Large intestine (tissue), 12 donors: ENCODE data around the gene COX14. TPM values are rescaled to one million over a fixed set of nuclear protein-coding genes. Genes with fewer than 3 reads are reported as not detected.

ENCODE experiments used
- DNase-seq, 2 donors: peaks; one replicate each; pipeline versions ENCODE4 v3.0.0 to v3.0.0-alpha.2; 2013
- H3K27ac ChIP-seq: one replicate; pipeline ENCODE4 v1.5.1; 2013; ENCODE audit warnings: low read length
- H3K27me3 ChIP-seq: 2 replicates; pipeline ENCODE4 v1.6.1; 2013; ENCODE audit warnings: low read length; ENCODE audit not compliant: control insufficient read depth, insufficient read depth
- H3K36me3 ChIP-seq: 2 replicates; pipeline ENCODE4 v1.6.1; 2013; ENCODE audit warnings: low read length; ENCODE audit not compliant: control insufficient read depth, insufficient read depth
- H3K4me1 ChIP-seq: one replicate; pipeline ENCODE4 v1.6.1; 2013; ENCODE audit warnings: low read length; ENCODE audit not compliant: control insufficient read depth, insufficient read depth
- H3K4me3 ChIP-seq: one replicate; pipeline ENCODE4 v1.5.1; 2013; ENCODE audit warnings: low read length
- H3K9me3 ChIP-seq: one replicate; pipeline ENCODE4 v1.6.1; 2013; ENCODE audit warnings: mild to moderate bottlenecking, low read depth, low read length, moderate library complexity; ENCODE audit not compliant: control insufficient read depth
- WGBS: methylation state at CpG from one replicate; pipeline ENCODE4 v1.1.5; 2013; ENCODE audit warnings: low lambda C conversion rate; ENCODE audit not compliant: insufficient coverage; 5-methylcytosine and 5-hydroxymethylcytosine counted together
- long read RNA-seq, 11 donors: transcript quantifications; one replicate each; lab custom pipeline, GENCODE V29; 2026
- polyA plus RNA-seq: library from polyadenylated mRNA; unstranded; fragments of 120-200 nt; gene quantifications from one replicate; pipeline ENCODE4 v1.2.1, GENCODE V29; 2013

COX14 gene
- 54.2 TPM for polyA plus RNA-seq
- long read RNA-seq, donor 1, transcript COX14-203 (2 exons, 739 nt): major isoform, 38 of 38 reads
- long read RNA-seq, donor 1, partial matches to known transcripts: 0 of 38 reads
- long read RNA-seq, donor 1, other reads (novel, unspliced or antisense): 0 of 38 reads
- long read RNA-seq, donor 2, transcript COX14-203 (2 exons, 739 nt): major isoform, 75 of 94 reads
- long read RNA-seq, donor 2, partial matches to known transcripts: 19 of 94 reads
- long read RNA-seq, donor 2, other reads (novel, unspliced or antisense): 0 of 94 reads
- long read RNA-seq, donor 3: 0 reads
- long read RNA-seq, donor 4, transcript COX14-203 (2 exons, 739 nt): major isoform, 8 of 9 reads
- long read RNA-seq, donor 4, partial matches to known transcripts: 0 of 9 reads
- long read RNA-seq, donor 4, other reads (novel, unspliced or antisense): 0 of 9 reads
- long read RNA-seq, donor 5, transcript COX14-203 (2 exons, 739 nt): major isoform, 36 of 42 reads
- long read RNA-seq, donor 5, partial matches to known transcripts: 5 of 42 reads
- long read RNA-seq, donor 5, other reads (novel, unspliced or antisense): 0 of 42 reads
- long read RNA-seq, donor 6, transcript COX14-203 (2 exons, 739 nt): major isoform, 40 of 43 reads
- long read RNA-seq, donor 6, partial matches to known transcripts: 0 of 43 reads
- long read RNA-seq, donor 6, other reads (novel, unspliced or antisense): 0 of 43 reads
- long read RNA-seq, donor 7, transcript COX14-203 (2 exons, 739 nt): major isoform, 24 of 29 reads
- long read RNA-seq, donor 7, partial matches to known transcripts: 5 of 29 reads
- long read RNA-seq, donor 7, other reads (novel, unspliced or antisense): 0 of 29 reads
- long read RNA-seq, donor 8, transcript COX14-203 (2 exons, 739 nt): major isoform, 114 of 129 reads
- long read RNA-seq, donor 8, partial matches to known transcripts: 12 of 129 reads
- long read RNA-seq, donor 8, other reads (novel, unspliced or antisense): 0 of 129 reads
- long read RNA-seq, donor 9, transcript COX14-203 (2 exons, 739 nt): major isoform, 89 of 109 reads
- long read RNA-seq, donor 9, partial matches to known transcripts: 15 of 109 reads
- long read RNA-seq, donor 9, other reads (novel, unspliced or antisense): 0 of 109 reads
- long read RNA-seq, donor 10, transcript COX14-203 (2 exons, 739 nt): major isoform, 66 of 70 reads
- long read RNA-seq, donor 10, partial matches to known transcripts: 0 of 70 reads
- long read RNA-seq, donor 10, other reads (novel, unspliced or antisense): 0 of 70 reads
- long read RNA-seq, donor 11, transcript COX14-203 (2 exons, 739 nt): major isoform, 43 of 51 reads
- long read RNA-seq, donor 11, partial matches to known transcripts: 6 of 51 reads
- long read RNA-seq, donor 11, other reads (novel, unspliced or antisense): 0 of 51 reads

DNA sequence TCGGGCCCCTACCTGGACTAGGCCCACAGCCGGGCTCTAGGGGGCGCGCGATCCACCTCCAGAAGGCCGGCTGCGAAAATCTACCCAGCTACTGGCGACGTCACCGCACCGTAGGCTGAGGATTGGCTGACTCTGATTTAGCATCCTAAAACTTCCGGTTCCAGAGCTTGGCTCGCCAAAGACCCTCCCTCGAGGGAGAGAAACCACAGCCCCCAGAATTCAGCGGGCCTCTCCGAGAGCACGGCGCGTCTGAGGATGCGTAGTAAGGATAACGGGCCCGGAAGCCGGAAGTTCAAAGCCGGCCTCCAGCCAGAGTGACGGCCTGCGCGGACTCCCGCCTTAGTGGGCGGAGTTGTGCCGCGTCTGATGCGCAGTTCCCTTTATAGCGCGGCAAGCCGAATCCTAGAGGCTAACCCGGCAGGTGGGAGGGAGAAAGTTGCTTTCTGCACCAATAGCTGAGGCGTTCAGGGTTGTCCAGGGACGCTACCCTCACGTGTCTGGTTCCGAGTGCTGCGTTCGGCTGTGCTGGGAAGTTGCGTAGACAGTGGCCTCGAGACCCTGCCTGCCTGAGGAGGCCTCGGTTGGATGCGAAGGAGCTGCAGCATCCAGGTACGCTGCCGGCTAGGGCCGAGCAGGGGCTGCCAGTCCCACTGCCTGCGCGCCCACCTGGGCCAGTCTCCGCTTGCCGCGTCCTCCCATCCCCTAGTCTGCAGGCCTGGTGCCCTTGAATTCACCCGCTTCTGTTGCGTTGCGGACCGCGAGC lies at the start of gene COX14:
TSS of gene COX14 (plus strand) at position 544 of the 763 bp plus-strand sequence. CDS start 7,808 bp downstream, outside the sequence.
- no CpG with 5 or more reads among the region's 59 CpGs for WGBS
- Histone ChIP-seq H3K4me1 (peaks cover 50% of the 10 kb centered on the region), H3K36me3 (peaks cover 31% of the 10 kb centered on the region), H3K27me3 (no peaks in the 10 kb centered on the region), H3K27ac (peak within 1 kb of the TSS; percentile 95), H3K9me3 (no peaks in the 10 kb centered on the region), H3K4me3 (peak within 1 kb of the TSS; percentile 89)
- peak; percentile 99 to 100 for DNase-seq

DNA sequence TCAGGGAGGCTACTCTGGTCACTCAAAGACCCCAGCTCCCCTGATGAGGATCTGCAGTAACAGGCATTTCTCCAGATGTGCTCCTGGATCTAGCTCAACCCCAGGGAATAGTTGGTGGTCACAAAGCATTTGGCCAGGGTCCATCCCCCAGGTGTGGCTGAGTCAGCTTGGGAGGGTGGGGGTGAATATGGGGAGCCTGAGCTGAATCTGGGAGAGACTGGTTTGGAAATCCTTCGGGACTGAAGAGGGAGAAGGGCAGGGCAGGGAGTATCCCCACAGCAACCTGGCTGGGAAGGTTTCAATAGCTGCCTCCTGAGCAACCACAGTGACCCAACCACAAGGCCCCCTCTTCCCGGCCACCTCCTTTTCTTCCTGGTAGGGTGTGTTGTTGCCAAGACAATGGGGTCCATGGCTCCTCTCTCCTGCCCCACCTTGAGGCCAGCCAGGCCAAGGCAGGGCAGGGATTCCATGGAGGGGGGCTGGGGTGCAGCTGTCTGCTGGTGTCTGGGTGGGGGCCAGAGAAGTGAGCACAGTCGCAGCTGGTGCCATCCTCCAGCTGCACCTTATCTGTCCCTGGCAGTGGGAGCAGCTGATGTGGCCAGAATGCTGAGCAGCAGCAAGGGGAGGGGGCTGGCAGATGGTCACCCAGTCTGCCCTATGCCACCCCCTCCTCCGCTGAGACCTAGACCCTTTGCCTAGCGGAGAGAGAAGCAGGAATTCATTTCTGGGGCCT lies 49.1 kb upstream of the COX14 start:
- H3K36me3 ChIP-seq: no peaks in the 10 kb centered on the region
- DNase-seq: no peak
- no peak overlapping the region for H3K27ac ChIP-seq
- H3K4me1 ChIP-seq: no peaks in the 10 kb centered on the region
- H3K27me3 ChIP-seq: peaks cover 13% of the 10 kb centered on the region
- H3K4me3 ChIP-seq: no peak overlapping the region
- no peaks in the 10 kb centered on the region for H3K9me3 ChIP-seq
- no CpG with 5 or more reads among the region's 5 CpGs for WGBS

DNA sequence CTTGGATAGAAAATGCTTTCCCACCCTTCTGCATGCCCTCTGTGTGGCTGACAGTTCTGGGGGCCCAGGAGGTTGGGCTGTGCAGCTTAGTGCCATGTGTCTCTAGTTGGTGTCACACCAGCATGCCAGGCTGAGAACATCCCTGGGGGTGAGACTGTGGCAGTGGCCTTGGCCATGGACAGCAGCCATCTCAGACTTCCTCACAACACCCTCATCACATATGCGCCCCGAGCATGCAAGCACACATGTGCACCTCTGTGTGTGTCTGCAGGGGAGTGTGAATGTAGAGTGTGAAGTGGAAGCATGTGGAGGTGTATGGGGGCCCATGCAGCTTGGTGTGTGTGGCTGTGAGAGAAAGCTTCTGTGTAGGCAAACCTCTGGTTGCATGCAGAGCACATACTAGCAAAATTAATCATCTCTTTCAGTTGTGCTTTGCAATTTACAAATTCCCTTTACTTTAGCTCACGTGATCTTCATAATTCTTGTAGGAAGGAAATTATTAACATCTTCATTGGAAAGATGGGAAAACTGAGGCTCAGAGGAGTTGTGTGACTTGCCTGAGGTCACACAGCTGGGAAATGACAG lies 46.2 kb upstream of the COX14 start:
- H3K27ac ChIP-seq: no peak overlapping the region

DNA sequence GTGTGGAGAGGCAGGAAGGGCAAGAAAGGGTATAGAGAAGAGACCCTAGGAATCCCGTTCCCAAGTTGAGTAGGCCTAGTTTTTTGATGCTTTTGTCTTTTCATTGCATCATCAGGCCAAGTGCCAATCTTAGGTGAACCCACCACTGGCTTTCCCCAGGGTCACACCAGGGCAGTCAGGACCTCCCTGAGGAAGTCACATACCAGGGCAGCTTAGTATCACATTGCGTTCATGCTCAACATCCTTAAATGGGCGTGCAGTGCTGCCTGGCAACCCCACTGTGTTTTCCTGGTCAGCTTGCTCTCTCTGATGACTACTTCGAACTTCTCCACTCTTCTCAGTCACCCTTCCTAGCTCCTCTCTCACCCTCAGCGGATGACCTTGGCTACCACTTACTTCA lies 45.6 kb upstream of the COX14 start:
- DNase-seq: no peak
- no peaks in the 10 kb centered on the region for H3K9me3 ChIP-seq

More for the DNA sequence above, 46.2 kb upstream of the COX14 start:
- Histone ChIP-seq H3K36me3 (no peaks in the 10 kb centered on the region), H3K4me1 (peaks cover 3% of the 10 kb centered on the region), H3K9me3 (no peaks in the 10 kb centered on the region), H3K27me3 (no peaks in the 10 kb centered on the region), H3K4me3 (no peak overlapping the region)
- WGBS: 100% methylated on average over 1 of the region's 3 CpGs
- no peak for DNase-seq

DNA sequence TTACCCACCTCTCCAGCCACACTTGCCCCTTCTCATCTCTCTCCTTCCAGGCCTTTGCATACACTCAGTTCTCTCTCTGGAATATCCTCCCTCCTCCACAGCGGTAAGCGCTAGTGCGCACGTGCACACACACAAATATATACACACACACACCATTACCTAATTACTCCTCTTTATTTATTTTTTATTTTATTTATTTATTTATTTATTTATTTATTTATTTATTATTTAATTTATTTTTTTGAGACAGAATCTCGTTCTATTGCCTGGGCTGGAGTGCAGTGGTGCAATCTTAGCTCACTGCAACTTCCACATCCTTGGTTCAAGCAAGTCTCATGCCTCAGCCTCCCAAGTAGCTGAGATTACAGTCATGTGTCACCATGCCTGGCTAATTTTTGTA lies 43.0 kb upstream of the COX14 start:
- Histone ChIP-seq H3K36me3 (no peaks in the 10 kb centered on the region), H3K27me3 (no peaks in the 10 kb centered on the region), H3K4me1 (peaks cover 3% of the 10 kb centered on the region), H3K4me3 (no peak overlapping the region), H3K9me3 (no peaks in the 10 kb centered on the region), H3K27ac (no peak overlapping the region)
- DNase-seq: no peak
- 98% methylated on average over 5 of the region's 5 CpGs for WGBS

More for the DNA sequence above, 45.6 kb upstream of the COX14 start:
- Histone ChIP-seq H3K27me3 (no peaks in the 10 kb centered on the region), H3K36me3 (no peaks in the 10 kb centered on the region), H3K4me3 (no peak overlapping the region), H3K4me1 (peaks cover 3% of the 10 kb centered on the region), H3K27ac (no peak overlapping the region)
- WGBS: 100% methylated on average over 1 of the region's 5 CpGs

DNA sequence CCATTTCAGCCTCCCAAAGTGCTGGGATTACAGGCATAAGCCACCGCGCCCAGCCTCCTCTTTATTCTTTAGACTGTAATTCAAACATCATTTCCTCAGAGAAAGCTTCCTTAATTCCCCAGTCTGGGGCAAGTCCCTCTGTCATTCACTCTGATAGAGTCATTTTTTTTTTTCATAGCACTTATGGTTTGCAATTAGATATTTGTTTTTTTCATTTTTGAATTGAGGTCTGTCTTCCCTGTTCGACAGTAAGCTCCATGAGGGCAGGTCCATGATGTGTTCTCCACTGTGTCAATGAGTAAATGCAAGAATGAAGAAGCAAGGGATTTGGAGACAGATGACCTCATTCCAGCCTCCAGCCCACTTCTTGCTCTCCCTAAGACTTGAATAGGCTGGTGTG lies 42.5 kb upstream of the COX14 start:
- no peak for DNase-seq
- Histone ChIP-seq H3K27me3 (no peaks in the 10 kb centered on the region), H3K4me3 (no peak overlapping the region), H3K4me1 (peaks cover 3% of the 10 kb centered on the region), H3K27ac (no peak overlapping the region), H3K36me3 (no peaks in the 10 kb centered on the region), H3K9me3 (no peaks in the 10 kb centered on the region)
- no CpG with 5 or more reads among the region's 3 CpGs for WGBS

DNA sequence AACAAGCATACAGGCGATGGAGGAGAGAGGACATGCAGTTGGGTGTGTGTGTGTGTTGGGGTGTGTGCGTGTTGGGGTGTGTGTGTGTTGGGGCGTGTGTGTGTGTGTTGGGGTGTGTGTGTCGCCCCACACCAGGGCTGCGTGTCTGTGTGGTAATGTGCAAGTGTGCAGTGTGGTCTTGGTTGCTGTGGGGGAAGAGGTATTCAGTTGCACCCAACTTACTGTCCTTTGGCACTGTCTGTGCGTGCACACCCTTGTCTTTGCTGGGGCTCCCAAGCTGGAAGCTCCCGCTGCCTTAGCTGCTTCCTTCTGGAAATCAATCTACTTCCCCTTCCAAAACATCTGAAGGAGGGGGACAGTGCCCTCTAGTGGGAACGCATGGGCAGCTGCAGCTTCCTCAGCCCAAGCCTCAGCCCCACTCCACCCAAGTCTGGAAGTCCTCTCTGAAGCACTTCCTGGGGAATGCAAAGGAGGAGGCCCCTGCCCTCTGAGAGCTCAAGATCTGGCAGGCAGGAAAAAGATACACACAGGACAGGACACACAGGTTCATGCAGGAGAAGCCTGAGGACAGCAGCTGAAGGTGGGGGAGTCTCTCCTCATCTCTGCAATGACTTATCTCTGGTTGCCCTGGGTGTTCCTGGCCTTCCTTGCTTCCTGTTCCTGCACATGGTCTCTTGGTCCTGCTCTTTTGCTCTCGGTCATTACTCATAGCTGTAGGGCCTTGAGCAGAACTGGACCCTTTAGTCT lies 41.5 kb upstream of the COX14 start:
- H3K27ac ChIP-seq: no peak overlapping the region
- no peaks in the 10 kb centered on the region for H3K27me3 ChIP-seq
- no peaks in the 10 kb centered on the region for H3K9me3 ChIP-seq
- peak; percentile 77 to 78 for DNase-seq
- H3K4me3 ChIP-seq: no peak overlapping the region
- peaks cover 10% of the 10 kb centered on the region for H3K4me1 ChIP-seq
- no peaks in the 10 kb centered on the region for H3K36me3 ChIP-seq
- no CpG with 5 or more reads among the region's 9 CpGs for WGBS

DNA sequence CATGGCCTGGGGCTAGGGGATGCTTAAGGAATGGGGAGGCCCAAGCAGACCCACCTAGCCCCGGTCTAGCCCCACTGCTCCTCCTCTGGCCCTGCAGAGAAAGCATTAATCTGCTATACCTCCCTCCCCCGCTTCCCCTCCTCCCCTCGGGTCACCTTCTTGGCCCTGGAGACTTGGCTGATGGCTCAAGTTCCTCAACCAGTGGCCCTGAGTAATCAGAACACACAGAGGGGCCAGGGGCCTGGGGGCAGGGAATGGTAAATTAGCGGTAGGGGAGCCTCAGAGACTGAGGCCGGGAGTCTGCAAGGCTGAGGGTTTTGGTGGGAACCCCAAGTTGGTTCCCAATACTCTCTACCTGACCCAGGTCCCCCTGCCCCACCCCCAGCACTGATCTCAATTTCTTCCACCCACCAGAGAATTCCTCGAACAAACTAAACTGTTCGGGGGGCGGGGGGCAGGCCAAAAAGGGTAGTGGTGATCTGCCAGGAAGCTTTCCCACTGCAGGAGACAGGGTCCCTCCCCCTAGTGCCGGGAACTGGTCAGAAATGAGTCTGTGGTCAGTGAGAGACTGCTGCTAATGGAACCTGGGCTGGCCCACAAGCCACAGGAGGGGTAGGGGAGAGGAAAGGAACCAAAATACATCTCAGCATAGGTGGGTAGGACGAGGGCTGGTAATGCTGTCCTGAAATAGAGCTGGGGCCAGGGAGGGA lies 39.7 kb upstream of the COX14 start:
- no peaks in the 10 kb centered on the region for H3K27me3 ChIP-seq
- H3K4me3 ChIP-seq: no peak overlapping the region
- no CpG with 5 or more reads among the region's 10 CpGs for WGBS
- no peaks in the 10 kb centered on the region for H3K9me3 ChIP-seq
- H3K27ac ChIP-seq: no peak overlapping the region
- no peak for DNase-seq
- peaks cover 15% of the 10 kb centered on the region for H3K4me1 ChIP-seq
- H3K36me3 ChIP-seq: no peaks in the 10 kb centered on the region
